Calu3 (cell line): ENCODE results near the gene PWWP2B. TPM values are rescaled to one million over a fixed set of nuclear protein-coding genes. Genes with fewer than 3 reads are reported as not detected.

ENCODE experiments used
- BruUV-seq: library from RNA; stranded (reverse); fragments of 400-500 nt; replicated peaks from 2 replicates; lab custom pipeline; 2021; lab: Mats Ljungman, UMichigan
- CTCF ChIA-PET: fragments of 300-600 bp; sonication (Branson Sonifier 250); formaldehyde crosslinking; loops from one replicate; lab custom pipeline; 2022; ENCODE audit warnings: antibody characterized with exemption; lab: Charles Lee
- DNase-seq: peaks from one replicate; pipeline ENCODE4 v3.0.0; 2022
- H3K27ac Mint-ChIP-seq: one replicate; pipeline ENCODE4 v1.8.0; 2022; ENCODE audit warnings: mixed read lengths; ENCODE audit not compliant: unreplicated experiment
- H3K27me3 Mint-ChIP-seq: one replicate; pipeline ENCODE4 v1.8.0; 2022; ENCODE audit warnings: mixed read lengths; ENCODE audit not compliant: unreplicated experiment
- H3K36me3 Mint-ChIP-seq: one replicate; pipeline ENCODE4 v1.8.0; 2022; ENCODE audit warnings: mild to moderate bottlenecking, moderate library complexity, mixed read lengths; ENCODE audit not compliant: insufficient read depth, unreplicated experiment
- H3K4me1 Mint-ChIP-seq: one replicate; pipeline ENCODE4 v1.8.0; 2022; ENCODE audit warnings: mild to moderate bottlenecking, low read depth, mixed read lengths; ENCODE audit not compliant: unreplicated experiment
- H3K4me3 Mint-ChIP-seq: one replicate; pipeline ENCODE4 v1.8.0; 2022; ENCODE audit warnings: mild to moderate bottlenecking, low read depth, moderate library complexity, mixed read lengths; ENCODE audit not compliant: unreplicated experiment
- H3K9me3 Mint-ChIP-seq: one replicate; pipeline ENCODE4 v1.8.0; 2022; ENCODE audit warnings: low read depth, mixed read lengths; ENCODE audit not compliant: unreplicated experiment
- intact Hi-C: fragments of 100-400 bp; cut with micrococcal nuclease; formaldehyde crosslinking; loops from one replicate; pipeline ENCODE4 v1.10.0; 2022; ENCODE audit not compliant: unreplicated experiment
- total RNA-seq: library from RNA; stranded (reverse); gene quantifications from 2 replicates; pipeline ENCODE4 v1.2.3, GENCODE V29; 2022
- TF ChIP-seq, protein P1 (sequence below): fragments of 200-600 bp; IDR thresholded peaks from one replicate; pipeline ENCODE4 v1.8.0; 2022; ENCODE audit warnings: antibody characterized with exemption; ENCODE audit not compliant: unreplicated experiment

PWWP2B gene
- total RNA-seq, 1 experiment from 2014 or later = 12.9 TPM

DNA sequence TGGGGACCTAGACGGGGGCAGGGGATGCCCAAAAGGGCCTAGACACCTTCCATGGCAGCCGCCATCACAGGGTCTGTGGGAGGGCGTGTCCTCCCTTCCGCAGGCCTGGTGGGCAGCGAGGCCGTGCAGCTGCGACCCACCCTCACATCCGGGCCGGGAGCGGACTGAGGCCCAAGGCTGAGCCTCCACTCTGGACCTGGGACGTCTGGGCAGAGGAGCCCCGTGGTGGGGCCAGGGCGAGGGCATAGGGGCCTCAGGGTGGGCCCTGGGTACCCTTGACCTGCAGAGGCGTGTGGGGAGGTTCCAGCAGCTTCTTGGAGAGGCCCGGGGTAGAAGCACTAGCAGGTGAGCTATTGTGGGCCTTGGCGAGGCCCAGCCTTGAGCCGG, 49.2 kb downstream of the PWWP2B start:
- Mint-ChIP-seq H3K27me3 (no peaks in the 10 kb centered on the region), H3K4me3 (no peak overlapping the region), H3K4me1 (peaks cover 15% of the 10 kb centered on the region), H3K27ac (no peak overlapping the region), H3K9me3 (peaks cover 4% of the 10 kb centered on the region), H3K36me3 (no peaks in the 10 kb centered on the region)
- CTCF ChIA-PET = interaction anchor here (0.7 to 1.5 kb wide), 4 partner anchors 25 to 379 kb away, joined by 3 to 5 read pairs (median 4); no protein-coding TSS in a partner anchor
- intact Hi-C loops = loop anchor here (2.0 kb wide), 1 partner anchor 25 kb away; no protein-coding TSS in a partner anchor
- TF ChIP-seq, protein P1, sequence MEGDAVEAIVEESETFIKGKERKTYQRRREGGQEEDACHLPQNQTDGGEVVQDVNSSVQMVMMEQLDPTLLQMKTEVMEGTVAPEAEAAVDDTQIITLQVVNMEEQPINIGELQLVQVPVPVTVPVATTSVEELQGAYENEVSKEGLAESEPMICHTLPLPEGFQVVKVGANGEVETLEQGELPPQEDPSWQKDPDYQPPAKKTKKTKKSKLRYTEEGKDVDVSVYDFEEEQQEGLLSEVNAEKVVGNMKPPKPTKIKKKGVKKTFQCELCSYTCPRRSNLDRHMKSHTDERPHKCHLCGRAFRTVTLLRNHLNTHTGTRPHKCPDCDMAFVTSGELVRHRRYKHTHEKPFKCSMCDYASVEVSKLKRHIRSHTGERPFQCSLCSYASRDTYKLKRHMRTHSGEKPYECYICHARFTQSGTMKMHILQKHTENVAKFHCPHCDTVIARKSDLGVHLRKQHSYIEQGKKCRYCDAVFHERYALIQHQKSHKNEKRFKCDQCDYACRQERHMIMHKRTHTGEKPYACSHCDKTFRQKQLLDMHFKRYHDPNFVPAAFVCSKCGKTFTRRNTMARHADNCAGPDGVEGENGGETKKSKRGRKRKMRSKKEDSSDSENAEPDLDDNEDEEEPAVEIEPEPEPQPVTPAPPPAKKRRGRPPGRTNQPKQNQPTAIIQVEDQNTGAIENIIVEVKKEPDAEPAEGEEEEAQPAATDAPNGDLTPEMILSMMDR = no peak
- no peak for DNase-seq
- no TSS peak for BruUV-seq

DNA sequence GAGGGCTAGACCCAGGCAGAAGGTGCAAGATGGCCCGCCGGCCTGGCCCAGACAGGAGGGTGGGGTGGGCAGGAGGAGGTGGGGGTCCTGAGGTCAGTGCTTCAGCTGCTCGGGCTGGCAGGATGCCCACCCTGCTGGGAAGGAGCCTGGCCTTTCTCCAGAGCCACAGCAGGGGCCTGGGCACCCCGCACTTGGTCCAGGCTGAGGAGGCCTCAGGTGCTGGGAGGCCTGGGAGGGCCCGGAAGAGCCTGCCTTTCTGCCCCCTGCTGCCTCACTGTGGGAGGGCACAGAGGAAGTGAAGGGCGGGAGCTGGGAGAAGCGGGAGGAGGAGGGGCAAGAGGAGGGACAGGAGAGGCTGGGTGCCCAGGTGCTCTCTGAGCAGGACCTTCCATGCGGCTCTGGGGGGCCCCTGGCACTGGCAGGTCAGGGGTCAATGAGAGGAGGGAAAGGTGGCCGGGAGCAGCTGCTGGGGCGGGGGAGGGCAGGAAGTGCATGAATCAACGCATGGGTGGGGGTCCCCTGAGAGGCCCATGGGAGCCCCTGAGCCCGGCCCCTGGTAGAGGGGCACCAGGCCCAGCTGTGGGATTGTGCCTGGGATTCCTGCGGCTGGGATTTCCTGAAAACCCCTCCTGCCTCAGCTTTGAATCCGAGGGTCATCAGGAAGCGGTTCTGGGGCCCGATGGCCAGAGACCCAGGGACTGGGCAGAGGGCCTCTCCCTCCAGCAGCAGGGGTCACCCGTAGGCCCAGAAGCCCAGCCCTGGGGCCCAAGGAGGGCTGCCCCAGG, 49.9 kb downstream of the PWWP2B start:
- no TSS peak for BruUV-seq
- DNase-seq = peak; percentile 80
- CTCF ChIA-PET = interaction anchor here (0.7 to 1.5 kb wide), 4 partner anchors 25 to 379 kb away, joined by 3 to 5 read pairs (median 4); no protein-coding TSS in a partner anchor
- H3K4me3 Mint-ChIP-seq = no peak overlapping the region
- intact Hi-C loops = loop anchor here (2.0 kb wide), 1 partner anchor 26 kb away; no protein-coding TSS in a partner anchor
- H3K27ac Mint-ChIP-seq = no peak overlapping the region
- H3K36me3 Mint-ChIP-seq = no peaks in the 10 kb centered on the region
- no peaks in the 10 kb centered on the region for H3K27me3 Mint-ChIP-seq
- peaks cover 3% of the 10 kb centered on the region for H3K9me3 Mint-ChIP-seq
- peaks cover 21% of the 10 kb centered on the region for H3K4me1 Mint-ChIP-seq
- TF ChIP-seq, protein P1 = peak; percentile 58

DNA sequence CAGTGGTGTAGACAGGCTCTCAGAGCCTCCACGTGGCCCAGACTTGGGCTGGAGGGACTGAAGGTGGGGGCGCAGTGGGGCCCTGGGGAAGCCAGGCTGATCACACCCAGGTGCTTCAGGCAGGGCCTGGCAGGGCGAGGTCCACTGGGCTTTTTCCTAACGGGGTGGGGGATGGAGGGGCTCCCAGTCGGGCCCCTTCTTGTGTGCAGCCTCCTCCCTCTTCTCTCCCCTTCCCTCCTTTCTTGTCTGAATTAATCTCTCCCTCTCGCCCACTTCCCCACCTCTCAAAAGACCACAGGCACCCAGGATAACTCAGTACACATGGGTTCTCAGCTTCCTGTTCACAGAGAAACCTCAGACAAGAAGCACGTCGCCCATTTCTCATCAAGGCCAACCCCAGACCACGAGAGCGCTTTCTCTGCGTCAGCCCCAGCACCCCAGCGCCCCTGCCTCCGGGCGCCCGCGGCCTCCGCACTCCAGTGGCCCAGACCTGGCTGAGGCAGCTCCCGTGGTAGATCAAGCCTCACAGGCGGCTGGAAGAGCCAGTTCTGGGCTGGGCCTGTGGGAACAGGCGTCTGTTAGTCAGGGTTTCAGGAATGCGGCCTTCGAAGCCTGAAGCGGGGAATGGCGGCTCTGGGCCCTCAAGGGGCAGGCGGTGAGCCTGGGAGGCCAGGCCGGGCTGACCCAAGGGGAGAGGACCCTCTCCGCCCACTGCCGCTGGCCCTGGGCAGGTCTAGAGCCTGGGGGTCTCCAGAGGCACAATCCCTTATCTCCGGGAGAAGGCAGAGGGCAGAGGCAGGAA, 50.6 kb downstream of the PWWP2B start:
- intact Hi-C loops = loop anchor here (2.0 kb wide), 1 partner anchor 27 kb away; no protein-coding TSS in a partner anchor
- H3K27me3 Mint-ChIP-seq = no peaks in the 10 kb centered on the region
- H3K36me3 Mint-ChIP-seq = no peaks in the 10 kb centered on the region
- CTCF ChIA-PET = interaction anchor here (1.0 to 1.5 kb wide), 3 partner anchors 26 to 238 kb away, joined by 3 to 5 read pairs (median 4); no protein-coding TSS in a partner anchor
- H3K4me1 Mint-ChIP-seq = peaks cover 23% of the 10 kb centered on the region
- BruUV-seq = no TSS peak
- H3K9me3 Mint-ChIP-seq = no peaks in the 10 kb centered on the region
- peak; percentile 46 for DNase-seq
- H3K4me3 Mint-ChIP-seq = no peak overlapping the region
- TF ChIP-seq, protein P1 = no peak
- H3K27ac Mint-ChIP-seq = peak overlapping the region; percentile 61

DNA sequence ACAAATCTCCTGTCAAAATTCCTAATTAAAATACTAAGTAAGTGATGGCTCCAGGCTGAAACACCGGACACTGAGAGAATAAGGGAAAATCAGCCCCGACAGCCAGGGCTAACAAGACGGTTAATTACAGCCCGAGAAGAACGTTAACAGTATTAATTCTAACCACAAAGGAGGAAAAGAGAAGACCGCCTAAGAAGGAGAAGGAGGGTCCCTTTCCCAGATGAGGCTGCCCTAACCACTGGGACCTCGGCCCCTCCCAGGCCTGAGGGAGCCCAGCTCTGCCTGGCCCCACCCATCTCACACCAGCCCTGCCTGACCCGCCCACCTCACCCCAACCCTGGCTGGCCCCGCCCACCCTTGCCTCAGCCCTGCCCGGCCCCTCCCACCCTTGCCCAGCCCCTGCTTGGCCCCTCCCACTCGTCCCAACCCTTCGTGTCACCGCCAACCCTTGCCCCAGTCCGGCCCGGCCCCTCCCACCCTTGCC, 51.3 kb downstream of the PWWP2B start:
- no peak overlapping the region for H3K4me3 Mint-ChIP-seq
- CTCF ChIA-PET = no interaction called here
- H3K36me3 Mint-ChIP-seq = peaks cover 3% of the 10 kb centered on the region
- intact Hi-C loops = no loop called here
- no peaks in the 10 kb centered on the region for H3K9me3 Mint-ChIP-seq
- no TSS peak for BruUV-seq
- H3K4me1 Mint-ChIP-seq = peaks cover 23% of the 10 kb centered on the region
- no peaks in the 10 kb centered on the region for H3K27me3 Mint-ChIP-seq
- TF ChIP-seq, protein P1 = no peak
- peak; percentile 55 for DNase-seq
- H3K27ac Mint-ChIP-seq = no peak overlapping the region
